ENCODE results near the gene SMC5.
"Not testable (repeated sequence)": the region's sequence is repeated elsewhere in the genome, so short reads cannot be mapped to it uniquely, and the experiment has no call there.

SMC5 gene

DNA sequence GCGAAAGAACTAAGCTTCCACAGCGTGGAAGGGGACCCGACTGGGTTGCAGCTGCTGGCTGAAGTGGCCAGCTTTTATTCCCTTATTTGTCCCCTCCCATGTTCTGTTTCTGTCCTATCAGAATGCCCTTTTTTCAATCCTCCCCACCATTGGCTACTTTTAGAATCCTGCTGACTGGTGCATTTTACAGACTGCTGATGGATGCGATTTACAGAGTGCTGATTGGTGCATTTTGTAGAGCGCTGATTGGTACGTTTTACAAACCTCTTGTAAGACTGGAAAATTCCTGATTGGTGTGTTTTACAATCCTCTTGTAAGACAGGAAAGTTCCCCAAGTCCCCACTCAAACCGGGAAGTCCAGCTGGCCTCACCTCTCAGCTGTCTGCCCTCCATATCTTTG, 105.0 kb downstream of the SMC5 start:
- DNase-seq (ENCODE audit: low read depth in 2 of 2) = no peak

DNA sequence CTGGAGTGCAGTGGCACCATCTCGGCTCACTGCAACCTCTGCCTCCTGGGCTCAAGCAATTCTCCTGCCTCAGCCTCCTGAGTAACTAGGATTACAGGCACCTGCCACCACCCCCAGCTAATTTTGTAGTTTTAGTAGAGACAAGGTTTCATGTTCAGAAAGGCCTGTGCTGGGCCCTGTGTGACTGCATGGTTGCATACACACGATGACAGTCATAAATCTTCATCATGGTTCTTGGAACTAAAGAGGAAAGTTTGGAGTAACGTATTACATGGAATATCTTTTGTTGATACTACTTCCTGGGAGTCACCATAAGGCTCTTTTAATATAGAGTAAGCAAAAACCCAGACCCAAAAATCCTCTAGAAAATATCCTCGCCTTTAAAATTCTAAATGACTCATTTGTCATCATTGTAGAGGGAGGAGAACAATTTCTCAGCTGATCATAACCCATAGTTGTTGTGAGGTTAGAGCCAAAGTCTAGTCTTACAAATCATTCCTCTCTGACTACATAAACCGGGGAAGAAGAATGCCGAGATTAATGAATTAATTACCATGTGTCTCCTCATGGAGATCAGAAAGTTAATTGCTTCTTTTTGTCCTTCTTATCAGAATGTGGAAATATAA, 108.6 kb downstream of the SMC5 start:
- DNase-seq (ENCODE audit: low read depth in 2 of 2) = no peak

GRCh38 chr9:70374962-70375618, 116.3 kb downstream of the SMC5 start:
- DNase-seq (ENCODE audit: low read depth in 2 of 2) = no peak

GRCh38 chr9:70382046-70382708, 123.4 kb downstream of the SMC5 start:
- DNase-seq (ENCODE audit: low read depth in 2 of 2) = no peak

DNA sequence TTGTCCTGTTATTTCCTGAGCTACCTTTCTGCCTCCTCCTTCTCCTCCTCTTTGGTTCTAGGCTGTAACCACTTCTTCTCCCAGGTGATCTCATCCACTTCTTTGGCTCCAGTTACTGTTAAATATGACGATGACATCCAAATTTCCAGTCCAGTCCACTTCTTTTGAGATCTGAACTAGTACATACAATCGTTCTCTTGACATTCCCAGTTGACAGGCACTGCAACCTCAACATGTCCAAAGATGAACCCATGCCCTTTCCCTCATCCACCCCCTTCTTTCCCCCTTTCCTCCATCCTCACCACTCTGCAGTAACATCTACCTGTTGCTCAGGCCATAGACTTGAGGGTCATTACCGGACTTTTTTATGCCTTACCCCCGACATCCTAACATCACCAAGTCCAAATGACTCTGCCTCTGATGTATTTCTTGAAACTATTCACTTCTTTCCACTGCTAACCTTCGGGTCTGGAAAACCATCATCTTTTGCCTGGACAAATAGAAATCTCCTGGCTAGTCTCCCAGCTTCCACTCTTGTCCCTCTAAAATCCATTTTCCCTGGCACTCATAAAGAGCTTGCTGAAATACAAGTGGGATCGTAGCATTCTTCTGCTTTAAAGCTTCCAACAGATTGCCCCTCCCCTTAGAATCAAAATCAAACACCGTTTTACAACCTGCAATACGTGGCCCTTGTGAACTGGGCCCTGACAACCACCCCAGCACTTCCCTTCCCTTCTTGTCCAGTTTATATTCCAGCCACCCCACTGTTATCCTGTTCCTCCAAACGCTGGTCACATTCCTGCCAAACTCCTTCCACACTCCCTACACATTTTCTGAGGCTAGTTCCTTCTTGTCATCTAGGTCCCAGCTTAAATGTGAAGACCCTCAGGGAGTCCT, 124.2 kb downstream of the SMC5 start:
- DNase-seq (ENCODE audit: low read depth in 2 of 2) = no peak

- no peak for DNase-seq (ENCODE audit: low read depth in 2 of 2)
Observed at GRCh38 chr9:70385426-70385825, 126.6 kb downstream of the SMC5 start.

DNA sequence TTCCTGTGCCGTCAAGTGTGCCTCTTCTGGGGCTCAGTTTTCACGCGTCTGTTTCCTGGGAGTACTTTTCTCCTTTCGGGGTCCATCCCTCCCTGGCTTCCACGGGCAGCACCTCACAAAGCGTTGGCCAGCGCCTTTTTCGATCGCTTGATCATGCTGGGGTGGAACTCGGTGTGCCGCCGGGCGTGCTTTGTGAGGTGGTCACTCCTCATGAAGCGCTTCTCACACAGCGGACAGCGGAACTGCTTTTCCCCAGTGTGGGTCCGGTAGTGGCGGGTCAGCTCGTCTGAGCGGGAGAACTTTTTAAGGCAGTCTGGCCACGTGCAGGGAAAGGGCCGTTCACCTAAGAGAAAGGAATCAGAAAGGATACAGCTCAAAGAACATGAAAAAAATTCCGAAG, 128.9 kb downstream of the SMC5 start:
- no peak for DNase-seq (ENCODE audit: low read depth in 2 of 2)

DNA sequence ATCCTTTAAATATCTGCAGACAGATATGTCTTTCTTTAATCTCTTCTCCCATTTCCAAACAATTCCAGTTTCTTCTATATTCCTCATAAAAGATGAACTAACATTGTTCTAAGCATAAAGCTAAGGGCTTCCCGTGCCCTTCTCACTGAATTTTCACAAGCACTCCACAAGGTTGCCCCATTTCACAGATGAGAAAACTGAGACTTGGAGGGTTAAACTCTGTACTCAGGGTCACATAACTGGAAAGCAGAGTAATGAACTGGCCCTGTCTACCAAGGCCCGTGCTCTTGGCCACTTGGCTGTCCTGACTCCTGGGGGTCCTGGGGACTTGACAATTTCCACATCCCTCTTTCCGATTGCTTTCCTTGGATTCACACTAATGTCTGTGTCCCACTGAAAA, 130.4 kb downstream of the SMC5 start:
- DNase-seq (ENCODE audit: low read depth in 2 of 2) = no peak

DNA sequence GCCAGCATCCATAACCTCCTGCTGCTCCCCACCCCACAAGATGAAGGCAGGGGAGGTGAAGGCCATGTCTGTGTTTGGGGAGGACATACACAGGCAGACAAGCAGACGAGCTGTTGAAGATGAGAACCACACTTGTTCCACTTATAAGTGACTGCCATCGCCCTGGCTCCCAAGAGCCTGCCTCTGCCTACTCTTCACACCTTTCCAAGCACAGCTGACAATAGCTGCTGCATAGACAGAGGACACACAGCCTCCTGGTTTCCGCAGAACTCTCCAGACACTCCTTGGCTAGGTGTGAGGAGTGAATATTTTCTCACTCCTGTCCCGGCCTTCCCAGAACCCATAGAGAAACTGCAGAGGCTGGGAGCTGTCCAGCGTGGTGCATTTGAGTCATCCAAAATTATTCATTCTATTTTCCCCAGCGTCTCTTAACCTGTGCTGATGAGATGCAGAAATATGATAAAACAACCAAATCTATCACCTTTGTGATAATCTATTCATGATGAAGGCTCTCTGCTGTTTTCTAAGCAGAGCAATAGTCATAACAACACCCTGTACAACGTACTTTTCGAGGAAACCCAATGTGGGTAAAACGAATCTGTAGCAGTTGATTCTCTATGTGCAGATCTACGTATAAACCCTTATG, 131.0 kb downstream of the SMC5 start:
- DNase-seq (ENCODE audit: low read depth in 2 of 2) = no peak

DNA sequence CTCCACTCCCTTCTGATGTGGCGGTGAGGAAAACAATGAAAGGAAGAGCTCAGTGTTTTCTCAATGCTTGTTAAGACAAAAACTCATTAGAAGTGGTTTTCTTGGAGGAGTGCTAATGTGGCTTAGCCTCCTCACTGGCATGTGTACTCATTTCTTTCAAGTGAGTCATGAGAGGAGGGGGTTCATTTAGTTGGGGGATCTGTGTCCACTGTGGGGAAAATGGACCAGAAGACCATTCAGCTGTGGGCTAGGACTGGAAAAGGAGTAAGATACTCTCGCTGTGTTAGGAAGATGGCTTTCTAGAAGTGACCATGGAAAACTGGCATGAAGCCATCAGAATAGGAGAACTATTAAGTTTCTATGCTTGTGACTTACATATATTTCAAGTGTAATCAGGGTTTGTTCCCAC, 132.2 kb downstream of the SMC5 start:
- DNase-seq (ENCODE audit: low read depth in 2 of 2) = no peak

DNA sequence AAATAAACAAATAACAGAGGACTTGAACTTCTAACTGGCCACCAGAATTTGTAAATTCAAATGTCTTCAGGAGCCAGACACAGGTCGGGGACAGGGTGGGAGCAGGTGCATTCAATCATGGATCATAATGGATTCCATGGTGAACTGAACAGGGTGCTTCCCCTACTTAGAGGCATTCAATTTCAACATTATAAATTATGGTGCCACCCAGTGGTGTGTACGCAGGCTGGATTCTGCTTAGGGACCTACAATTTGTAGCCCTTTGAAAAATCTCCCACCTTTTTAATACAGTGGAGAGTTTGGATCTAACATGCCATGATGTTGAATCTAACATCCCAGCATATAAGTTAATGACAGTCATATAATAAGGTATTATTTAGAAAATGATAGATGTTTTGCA, 133.4 kb downstream of the SMC5 start:
- no peak for DNase-seq (ENCODE audit: low read depth in 2 of 2)

DNA sequence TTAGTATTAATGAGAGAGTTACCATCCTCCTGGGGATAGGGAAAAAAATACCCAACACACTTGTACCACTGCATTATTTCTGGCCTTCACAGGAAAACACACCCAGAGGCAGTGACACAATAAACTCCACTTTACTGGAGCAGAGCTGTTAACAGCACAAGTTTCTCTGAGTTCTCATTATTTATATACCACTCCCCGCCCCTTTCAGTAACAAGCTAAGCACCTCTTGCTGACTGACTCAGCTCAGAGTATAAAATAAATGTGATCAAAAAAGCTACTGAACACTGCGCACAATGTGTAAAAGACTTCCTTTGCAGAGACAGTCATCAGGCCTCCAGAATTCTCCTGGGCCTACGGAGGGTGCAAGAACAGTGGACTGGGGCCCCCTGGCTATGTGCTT, 134.1 kb downstream of the SMC5 start:
- DNase-seq (ENCODE audit: low read depth in 2 of 2) = no peak

GRCh38 chr9:70395652-70396051, 136.9 kb downstream of the SMC5 start:
- no peak for DNase-seq (ENCODE audit: low read depth in 2 of 2)

DNA sequence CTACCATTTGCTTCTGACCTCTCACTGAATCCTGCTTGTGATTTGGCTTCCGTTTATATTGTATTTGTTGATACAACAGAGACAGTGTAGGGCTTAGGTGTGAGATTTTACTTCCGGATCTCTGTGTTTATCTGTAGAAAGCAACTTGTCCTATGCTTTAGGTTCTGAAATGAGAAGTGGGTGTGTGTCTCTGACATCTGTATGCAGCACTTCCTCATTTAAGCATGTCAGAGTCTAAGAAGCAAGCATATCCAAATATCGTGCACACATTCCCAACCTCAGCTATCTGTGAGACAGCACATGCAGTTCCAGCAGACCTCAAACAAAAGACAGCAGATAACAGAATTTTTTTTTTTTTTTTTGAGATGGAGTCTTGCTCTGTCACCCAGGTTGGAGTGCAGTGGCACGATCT, 139.4 kb downstream of the SMC5 start:
- no peak for DNase-seq (ENCODE audit: low read depth in 2 of 2)

GRCh38 chr9:70399141-70399540, 140.4 kb downstream of the SMC5 start:
- DNase-seq (ENCODE audit: low read depth in 2 of 2) = no peak

DNA sequence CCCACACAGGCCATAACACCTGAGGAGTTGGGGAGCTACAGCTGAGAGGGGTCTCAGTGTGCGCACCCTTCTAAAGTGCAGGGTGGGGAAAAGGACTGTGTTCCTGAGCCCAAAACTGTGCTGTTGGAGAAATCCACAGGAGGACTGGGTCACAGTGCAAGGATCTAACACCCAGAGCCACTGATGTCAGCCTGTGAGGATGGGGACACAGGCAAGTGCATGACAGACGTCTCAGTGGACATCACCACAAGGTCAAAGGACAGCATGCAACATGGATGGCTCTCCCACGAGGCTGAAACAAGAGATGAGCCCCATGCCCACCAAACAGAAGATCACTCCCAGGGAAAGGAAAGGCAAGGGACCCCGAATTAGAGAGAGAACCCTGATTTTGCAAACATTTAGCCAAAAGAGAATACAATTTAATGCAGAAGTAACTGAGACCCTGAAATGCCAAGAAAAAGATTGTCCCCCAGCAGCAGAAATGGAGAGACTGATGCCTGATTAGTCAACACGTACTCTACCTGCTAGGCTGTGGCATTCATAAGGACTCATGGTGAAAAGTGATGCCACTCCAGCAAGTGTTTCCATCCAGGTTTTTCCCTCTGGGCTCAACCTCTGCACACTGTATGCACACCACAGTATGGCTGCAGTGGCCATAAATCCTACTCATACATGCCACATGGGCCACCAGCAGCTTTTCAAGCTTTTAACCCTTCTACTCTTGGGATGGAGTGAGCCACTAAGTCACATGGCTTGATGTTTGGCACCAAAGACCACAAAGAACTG, 141.5 kb downstream of the SMC5 start:
- no peak for DNase-seq (ENCODE audit: low read depth in 2 of 2)

- not testable (repeated sequence) for DNase-seq (ENCODE audit: low read depth in 2 of 2)
Observed at GRCh38 chr9:70401241-70401640, 142.5 kb downstream of the SMC5 start.

- DNase-seq (ENCODE audit: low read depth in 2 of 2) = no peak
Observed at GRCh38 chr9:70402213-70402612, 143.4 kb downstream of the SMC5 start.

- no peak for DNase-seq (ENCODE audit: low read depth in 2 of 2)
Observed at GRCh38 chr9:70403166-70403565, 144.4 kb downstream of the SMC5 start.

DNA sequence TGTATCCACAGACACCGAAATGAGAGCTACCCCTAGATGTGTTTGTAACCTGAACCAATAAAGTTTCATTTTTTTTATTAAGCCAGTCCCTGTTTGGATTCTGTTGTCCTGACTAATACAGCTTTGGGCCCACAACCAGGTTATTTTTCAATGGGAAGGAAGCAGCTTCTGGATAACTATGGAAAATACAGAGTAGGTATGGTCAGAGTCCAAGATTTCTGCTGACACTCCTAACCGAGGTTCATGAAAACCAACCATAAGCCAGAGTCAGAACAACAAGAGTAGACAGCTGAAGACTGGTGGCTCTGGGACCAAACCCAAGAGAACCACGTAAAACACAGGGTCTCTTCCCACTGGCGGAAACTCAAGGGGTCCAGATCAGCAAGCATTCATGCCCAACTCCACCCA, 144.8 kb downstream of the SMC5 start:
- no peak for DNase-seq (ENCODE audit: low read depth in 2 of 2)

DNA sequence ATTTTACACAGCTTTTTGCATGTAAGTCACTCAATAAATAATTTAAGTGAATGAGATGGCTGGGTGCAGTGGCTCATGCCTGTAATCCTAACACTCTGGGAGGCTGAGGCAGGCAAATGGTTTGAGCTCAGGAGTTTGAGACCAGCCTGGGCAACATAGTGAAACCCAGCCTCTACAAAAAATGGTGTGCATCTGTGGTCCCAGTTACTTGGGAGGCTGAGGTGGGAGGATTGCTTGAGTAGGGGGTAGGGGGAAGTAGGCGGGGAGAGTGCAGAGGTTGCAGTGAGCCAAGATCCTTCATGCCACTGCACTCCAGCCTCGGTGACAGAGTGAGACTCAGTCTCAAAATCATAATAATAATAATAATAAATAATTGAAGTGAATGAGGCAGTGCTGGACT, 145.5 kb downstream of the SMC5 start:
- no peak for DNase-seq (ENCODE audit: low read depth in 2 of 2)
